Fibroblast of skin of right quadriceps (primary cell): Measurements from ENCODE around the gene AJUBA.
A peak's percentile ranks its signal among the peaks of the same experiment; 100 is the strongest.
"Not testable (repeated sequence)": the region's sequence is repeated elsewhere in the genome, so short reads cannot be mapped to it uniquely, and the experiment has no call there.

Experiments used
- DNase-seq: peaks from one replicate; pipeline ENCODE4 v3.0.0-alpha.2; 2013

AJUBA gene

DNA sequence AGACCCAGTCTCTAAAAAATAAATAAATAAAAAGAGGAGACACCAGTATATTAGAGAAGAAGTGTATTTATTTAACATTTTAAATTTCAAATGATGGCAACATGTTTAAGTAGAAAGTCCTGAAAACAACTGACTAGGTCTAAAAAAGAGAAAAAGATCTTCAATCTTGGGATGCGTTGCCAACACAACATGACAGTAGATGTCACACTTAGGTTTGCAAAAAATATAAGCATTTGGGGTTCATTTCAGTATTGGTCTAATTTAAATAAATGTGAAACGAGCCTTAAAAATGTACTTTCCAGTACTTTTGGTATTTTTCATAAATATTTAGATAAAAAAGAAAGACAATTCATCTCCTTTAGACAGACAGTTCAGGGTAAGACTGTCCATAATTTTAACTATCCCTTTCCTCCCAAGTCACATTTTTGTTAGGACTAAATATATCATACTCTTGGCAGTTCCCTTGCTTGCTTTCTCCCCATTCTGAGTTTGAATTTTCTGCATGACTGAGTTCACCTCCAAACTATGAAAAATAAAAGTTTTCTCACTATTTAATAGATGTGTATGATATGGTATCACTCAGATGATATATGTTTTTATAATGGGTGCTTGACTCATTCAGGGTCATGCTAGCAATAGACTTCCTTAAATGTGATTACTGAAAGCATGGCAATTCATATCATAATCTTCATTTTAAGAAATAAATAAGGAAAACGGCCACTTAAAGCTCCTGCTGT lies 23.3 kb upstream of the AJUBA start:
- peak; percentile 17 for DNase-seq

DNA sequence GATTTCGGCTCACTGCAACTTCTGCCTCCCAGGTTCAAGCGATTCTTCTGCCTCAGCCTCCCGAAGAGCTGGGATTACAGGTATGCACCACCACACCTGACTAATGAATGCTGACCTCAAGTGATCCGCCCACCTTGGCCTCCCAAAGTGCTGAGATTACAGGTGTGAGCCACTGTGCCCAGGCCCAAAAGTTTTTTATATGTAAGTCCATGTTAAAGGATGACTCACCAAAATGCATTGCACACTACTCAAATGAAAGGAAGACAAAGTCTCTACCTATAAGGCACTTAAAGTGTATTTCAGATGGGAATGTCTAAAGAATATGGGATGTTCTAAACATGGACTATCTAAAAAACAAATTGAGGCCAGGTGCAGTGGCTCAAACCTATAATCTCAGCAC lies 21.9 kb upstream of the AJUBA start:
- not testable (repeated sequence) for DNase-seq

DNA sequence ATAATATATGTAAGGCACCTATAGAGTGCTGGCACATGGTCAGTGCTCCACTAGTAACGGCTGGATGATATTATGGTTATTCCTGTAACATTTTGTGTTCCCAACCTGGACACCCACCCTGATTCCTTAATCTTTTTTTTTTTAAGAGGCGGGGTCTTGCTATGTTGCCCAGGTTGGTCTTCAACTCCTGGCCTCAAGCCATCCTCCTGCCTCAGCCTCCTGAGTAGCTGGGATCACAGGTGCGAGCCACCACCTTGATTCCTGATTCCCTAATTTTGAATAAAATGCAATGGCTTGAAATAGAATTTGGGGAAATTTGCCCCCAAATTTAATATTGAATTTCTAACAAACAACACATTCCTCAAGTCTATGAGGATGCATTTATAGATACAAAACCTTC lies 20.2 kb upstream of the AJUBA start:
- DNase-seq = no peak

DNA sequence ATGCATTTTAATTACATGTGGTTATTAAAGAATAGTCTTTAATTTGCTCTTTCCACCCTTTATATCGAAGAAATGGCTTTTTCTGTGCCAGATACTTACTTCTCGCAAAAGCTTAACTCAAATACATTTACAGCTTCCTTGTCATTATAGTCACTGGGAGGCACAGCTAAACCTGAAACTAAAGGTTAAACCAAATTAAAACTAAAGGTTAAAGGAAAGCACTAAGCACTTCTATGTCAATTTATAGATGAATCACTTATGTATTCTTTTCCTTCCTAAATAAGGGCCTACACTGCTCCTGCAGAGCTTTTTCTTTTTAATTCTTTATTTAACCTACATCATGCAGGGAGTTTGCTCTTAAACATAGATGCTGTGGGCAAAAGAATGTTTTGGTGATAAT lies 18.5 kb upstream of the AJUBA start:
- no peak for DNase-seq

DNA sequence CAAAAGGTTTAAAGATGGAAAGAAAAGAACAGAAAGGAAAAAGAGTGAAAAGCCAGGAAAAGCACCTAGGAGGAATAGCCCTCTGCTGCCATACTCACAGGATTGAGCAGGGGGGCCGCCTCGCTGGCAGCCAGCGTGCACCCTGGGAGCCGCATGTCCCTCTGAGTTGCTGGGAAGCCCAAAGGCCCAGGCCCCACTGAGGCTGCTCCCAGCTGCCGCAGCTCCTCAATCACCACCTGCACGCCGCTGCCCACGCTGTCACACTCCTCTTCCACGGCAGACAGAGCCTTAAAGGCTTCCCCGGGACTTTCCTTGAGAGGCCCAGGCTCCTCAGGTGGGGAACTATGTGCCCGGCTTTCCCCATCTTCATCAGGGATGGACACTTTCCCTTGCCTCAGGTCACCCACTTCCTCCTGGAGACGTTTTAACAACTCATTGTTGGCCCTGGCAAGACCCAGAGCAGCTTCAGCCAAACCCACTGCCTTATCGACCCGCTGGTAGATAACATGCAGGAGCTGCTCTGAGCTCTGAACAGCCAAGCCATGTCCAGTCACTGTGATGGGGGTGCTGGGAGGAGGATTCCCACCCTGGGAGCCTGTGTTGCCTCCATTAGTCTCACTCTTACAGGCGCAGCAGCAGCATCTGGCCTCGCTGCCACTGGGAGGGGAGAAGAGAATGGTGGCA lies 16.1 kb upstream of the AJUBA start:
- DNase-seq = no peak

DNA sequence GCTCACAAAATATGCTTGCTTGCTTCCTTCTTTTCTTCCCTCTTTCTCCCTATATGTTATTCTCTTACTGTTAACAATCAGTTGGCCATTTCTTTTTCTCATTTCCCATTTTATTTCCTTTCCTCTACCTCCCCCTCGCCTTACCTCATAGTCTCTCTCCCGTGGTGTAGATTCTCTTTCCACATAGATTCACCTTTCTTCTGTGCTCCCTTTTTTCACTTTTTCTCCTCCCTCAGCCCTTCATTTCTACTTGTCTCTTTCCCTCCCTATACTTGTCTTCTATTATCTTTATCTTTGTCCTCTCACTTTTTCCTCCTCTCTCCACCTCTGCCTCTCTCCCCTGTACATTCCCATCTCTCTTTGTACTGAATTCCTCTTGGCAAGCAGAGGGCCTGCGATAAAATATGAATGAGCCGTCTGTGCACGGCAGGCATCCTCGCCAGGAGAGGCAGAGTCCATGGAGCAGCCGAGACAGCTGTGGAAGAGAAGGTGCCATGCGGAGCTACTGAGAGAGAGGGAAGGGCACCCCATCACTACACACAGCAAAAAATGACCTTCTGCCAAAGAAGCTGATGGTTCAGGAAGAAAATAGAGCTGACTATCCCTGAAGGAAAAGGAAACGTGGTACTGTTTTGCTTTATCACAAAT lies 15.4 kb upstream of the AJUBA start:
- DNase-seq = no peak

DNA sequence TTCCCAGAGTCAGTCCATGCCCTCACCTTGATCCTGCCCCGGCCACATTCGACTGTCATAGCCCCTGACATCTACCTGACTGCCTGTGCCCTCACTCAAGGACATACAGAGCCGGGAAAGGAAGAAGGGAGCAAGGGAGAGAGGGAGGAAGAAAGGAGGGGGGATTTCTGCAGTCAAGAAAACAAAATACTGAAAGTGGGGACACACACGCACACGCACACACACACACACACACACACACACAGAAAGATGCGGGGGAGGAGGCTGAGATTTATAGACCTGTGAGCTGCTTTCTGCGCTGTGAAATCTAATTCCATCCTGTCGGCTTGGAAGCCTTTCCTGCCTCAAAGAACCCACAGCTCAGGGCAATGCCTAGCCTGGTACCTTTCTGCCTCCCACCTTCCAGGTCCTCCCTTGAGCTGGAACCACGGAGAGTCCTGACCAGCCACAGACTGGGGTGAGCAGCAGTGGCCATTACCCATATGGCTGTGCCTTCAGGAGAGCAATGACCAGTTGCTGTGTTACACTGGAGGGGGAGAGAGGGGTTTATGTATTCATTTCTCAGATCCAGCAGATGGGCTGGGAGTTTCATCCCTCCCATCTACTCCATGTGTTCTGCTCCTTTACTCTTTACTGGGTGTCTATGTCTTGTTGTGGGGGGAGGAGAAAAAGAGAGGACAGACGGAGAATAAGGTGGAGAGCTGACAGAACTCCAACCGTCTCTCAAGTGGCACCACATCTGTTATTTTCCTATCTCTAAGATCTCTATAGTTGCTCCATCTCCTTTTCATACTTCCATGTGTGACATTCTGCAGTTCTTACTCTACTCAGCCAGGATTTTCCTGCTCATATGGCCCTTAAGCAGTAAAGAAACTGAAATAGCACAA lies 14.7 kb upstream of the AJUBA start:
- DNase-seq = peak; percentile 68

DNA sequence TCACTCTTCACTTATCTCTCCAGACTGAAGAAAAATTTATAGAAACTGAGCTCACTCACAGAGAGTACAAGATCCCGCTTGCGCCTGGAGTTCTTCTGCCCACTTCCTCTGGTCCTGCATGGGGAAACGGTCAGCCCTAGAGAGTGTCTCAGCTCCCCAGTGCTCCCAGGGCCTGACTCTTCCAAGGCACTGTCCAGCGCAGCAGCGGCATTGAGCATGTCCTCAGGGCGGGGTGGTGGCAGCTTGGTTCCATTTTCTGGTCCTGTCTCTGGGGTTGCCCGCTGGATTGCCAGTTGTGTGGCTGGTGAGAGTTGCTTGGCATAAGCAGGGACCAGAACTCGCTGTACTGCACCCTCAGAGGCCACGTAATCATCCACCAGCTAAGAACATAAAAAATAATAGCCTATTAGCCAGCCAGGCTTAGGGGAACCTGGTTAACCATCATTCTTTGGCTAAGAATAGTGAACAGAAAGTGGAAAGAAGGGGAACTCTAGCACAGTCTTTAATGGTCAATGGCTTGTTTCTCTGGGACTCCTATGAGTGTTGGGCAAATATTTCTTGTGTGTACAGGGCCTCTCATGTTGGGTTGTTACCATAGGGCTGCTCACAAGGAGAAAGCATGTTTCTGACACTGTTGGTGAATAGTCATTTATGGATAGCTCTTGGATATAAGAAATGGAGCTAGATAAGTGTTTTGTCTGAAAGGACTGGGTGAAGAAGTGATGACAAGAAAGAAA lies 13.7 kb upstream of the AJUBA start:
- DNase-seq = no peak

DNA sequence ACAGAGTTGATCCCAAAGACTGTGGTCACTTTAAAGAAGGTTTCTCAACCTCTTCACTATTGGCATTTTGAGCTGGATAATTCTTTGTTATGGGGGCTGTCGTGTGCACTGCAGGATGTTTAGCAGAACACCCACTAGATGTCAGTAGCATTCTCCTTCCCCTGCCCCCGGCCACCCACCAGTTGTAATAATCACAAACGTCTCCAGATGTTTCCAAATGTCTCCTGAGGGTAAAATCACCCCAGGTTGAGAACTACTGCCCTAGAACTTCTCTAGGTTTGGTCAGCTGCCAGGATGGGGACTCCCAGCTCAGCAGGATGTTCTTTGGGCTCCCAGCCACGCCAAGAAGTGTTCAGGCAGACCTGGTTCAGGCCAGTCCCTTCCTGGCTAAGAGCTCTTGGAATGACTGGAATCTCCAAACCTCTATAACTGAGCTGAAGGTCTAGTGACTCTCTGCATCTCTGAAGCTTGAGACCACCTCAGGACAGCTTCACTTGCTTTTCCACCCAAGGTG lies 12.5 kb upstream of the AJUBA start:
- peak; percentile 73 for DNase-seq

DNA sequence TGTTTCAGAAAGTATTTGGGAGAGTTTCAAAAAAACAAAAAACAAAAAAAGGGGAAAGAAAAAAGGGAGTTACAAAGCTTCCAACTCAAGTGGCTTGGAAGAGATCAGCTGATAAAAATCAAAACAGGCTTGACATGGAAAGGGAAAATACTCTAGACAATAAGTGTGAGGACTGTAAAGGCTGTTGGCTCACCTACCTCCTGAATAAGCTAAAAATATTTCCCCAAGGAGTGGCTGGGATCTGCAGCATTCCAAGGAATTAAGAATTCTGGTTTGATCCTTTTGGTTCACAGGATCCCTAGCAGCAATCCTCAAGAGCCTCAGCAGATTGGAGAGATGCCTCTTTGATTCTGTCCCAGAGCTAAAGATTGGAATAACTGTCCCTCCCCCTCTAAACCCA lies 11.2 kb upstream of the AJUBA start:
- DNase-seq = no peak

DNA sequence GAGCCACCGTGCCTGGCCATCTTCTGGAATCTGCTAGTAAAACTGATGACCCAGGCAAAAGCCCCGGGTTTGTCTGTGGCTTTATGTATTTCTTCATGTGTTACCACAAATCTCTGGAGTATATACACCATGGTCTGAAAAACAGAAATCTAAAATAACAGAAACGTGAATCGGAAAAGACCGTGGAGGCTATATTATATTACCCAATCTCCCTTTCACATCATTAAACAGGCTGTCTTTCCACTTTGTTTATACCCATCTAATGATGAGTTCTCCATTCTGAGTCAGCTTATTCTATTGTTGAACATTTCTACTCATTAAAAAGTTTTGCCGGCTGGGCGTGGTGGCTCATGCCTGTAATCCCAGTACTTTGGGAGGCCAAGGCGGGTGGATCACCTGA lies 9.5 kb upstream of the AJUBA start:
- no peak for DNase-seq

DNA sequence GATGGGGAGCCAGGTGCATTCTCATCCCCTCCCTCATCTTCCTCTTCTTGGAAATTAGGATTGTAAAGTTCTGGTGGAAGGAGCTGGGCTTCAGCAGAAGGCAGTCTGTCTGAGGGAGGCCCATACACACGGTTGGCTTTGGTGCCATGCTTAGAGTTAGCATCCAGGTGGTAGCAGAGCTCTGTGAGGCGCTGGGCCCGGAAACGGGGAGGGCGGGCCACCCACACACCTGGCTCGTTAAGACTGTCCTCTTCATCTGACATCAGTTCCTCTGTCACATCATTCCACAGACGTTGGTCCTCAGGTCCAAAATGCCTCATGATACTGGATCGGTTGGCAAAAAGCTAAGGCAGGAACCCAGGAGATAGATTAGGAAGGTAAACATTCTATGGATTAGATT lies 4.9 kb upstream of the AJUBA start:
- no peak for DNase-seq

DNA sequence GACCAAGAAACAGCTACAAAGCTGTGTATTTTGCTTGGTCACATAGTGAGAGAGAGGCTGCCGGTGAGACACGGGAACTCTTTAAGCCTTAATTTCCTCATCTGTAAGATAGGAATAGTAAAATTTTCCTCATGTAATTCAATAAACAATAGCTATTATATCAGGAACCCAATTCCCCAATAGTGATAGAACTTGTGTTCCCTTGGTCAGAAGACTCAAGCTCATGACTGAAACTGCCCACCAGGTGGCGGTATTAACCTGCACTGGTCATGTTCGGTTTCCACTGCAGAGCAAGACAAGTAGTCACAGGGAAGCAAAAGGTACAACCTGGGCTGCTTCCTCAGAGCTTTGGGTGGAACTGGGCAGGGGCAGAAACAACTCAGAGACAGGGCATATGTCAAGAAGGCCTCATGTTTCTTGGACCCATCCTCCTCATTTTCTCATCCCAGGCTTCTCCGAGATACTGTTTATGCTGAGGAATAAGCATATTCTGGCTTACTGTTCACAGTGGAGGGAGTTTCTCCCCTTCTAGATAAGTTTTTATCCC lies 4.2 kb upstream of the AJUBA start:
- peak; percentile 75 for DNase-seq

DNA sequence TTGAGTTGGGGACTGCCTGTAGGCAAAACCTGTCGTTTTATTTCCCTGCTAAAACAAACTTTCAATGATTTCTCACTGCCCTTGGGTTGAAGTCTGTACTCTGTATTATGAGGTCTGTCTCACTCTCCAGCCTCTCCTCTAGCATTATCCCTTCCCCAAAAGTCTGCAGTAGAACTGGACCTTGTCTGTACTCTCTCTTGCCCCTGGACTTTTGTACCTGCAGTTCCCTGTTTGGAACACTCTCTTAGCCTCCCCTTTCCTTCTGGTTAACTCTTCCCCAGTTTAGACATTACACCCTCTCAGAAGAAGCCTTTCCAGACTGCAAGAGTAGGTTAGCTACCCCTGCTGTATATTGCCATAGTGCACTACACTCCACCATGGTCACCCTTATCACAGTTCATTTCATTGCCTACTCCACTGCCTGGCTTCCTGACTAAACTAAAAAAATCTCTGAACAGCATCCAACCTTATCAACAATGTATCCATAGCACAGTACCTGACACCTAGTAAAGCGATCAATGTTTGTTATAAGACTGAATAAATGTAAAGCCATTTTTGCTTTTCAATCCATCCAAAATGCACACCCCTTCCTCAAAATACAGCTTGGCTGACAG lies 3.6 kb upstream of the AJUBA start:
- DNase-seq = no peak

DNA sequence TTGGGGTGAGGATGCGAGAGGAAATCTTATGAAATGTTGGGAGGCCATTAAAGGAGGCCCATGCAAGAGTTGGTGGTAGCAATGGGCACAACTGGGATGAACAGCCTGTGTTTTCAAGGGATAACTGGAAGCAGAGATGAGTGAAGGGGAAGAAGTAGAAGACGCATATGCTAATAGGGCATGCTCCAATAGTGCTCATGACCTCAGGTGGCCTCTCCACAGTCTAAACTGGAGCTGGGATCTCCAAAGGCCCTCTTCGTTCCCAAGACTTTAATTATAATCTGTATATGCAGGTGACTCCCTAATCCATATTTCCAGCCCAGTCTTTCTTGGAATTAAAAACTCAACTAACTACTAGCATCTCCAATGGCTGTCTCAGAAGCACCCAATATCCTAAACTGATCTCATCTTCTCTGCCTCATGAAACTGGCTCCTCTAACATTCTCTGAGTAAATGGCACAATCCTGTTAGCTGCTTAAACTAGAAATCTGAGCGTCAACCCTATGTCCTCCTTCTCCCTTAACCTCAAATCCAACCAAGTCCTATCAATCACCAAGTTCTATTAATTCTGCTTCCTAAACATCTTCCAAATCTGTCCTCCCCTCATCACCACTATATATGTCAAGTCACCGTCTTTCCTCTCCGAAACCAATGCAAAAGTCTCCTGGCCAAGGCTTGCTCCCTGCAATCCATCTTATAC lies 2.8 kb upstream of the AJUBA start:
- DNase-seq = no peak

DNA sequence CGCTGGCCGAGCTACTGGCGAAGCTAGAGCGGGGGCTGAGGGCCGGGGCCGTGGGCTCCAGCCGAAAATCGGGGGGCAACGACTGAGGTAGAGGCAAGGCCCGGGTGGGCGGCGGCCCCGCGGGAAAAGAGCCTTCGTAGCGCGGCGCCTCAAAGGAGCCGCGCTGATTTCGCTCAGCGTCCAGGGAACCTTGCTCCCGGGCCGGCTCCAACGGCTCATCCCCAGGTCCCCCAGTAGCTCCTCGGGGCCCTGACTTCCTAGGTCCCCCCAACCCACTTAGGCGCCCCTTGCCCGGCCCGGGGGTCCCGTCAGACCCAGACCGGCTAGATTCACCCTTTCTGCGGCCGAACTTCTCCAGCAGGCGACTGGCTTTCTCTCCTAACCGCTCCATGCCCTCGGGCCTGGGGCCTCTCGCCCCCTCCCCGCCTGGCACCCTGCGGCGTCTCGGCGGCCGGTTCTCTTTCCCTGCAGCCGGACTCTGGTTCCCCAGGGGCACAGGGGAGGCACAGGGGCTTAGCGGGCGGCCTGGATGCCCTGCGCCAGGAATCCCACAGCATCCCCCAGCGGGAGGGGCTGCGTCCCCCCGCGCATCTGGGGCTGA lies 375 bp downstream of the AJUBA start:
- no peak for DNase-seq

DNA sequence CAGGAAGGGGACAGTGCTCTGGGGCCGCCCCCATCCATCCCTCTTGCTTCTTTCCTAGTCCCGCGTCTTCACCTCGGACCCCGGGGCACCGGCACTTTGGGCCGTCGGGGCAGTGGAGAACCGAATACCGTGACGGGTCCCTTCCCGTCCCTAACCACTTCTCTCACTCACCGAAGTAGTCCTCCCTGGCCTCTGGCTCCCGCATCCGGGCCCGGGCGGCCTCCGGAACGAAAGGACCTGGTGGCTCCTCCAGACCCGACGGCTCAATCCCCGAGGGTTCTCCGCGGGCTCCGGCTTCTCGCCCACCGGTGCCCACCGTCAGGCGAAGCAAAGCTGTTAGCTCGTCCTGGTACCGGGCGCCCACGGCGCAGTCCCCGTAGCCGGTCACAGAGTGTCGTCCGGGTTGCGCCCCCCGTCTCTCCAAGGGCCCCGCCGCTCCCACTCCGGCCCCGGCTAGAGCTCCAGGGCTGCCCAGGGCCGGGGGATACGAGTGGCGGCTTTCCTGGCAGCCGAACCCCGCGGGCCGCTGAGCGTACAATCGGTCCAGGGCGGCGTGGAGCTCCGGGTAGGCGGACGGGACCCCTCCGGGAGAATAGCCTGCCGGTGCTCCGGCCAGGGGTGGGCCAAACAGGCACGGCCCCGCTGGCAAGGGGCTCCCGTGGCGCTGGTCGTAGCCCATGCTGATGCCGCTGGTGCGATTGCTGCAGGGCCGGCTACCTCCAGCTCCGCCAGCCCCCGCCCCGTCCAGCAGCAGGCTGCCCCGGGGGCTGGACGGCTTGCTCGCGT lies 1.1 kb downstream of the AJUBA start:
- no peak for DNase-seq

DNA sequence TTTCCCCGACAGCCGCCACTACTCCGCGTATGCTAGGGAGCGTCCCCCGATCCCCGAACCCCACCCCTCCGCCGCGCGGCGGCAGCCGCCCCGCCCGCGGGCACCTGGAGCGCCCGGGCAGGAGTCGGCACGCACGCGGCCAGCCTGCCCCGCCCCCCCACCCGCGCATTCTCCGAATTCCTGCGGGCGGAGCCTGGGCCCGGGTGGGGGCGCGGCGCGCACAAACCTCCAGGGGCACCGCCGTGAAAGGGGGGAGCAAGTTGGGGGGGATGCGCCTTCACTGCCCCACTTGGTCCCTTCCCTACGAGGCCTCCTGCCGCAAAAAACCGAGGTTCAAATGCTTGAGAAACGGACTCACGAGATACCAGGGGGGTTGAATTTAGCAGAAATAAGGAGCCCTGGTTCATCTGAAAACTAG lies 1.7 kb downstream of the AJUBA start:
- peak; percentile 74 for DNase-seq

DNA sequence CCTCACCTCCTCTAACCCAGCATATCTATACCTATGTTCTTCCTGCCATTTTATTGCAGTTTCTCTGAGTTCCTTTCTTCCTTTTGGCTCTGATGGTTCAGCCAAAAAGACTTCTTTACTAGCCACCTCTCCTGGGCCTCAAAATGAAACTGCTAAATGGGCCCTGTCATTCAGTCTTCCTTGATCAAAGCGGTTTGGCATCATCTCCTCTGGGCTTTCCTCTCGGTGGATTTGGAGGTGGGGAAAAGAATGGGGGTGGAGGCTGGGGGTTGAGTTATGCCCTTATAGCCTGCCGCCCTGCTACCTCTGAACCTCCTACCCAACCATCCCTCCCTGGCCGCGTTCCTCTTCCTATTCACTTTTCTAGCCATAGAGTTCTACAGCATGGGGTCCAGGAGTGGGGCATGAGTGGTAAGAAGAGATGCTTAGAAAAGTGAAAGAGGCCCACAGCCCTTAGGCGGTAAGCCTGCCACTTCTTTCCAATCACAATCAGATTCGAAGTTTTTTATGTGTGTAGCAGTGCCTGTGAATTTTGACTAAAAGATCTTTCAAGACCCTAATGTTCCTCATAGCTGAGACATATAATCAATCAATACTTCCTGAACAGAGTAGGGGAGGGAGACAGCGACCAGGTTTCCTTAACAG lies 2.5 kb downstream of the AJUBA start:
- no peak for DNase-seq
